Measurements from ENCODE around the gene TIMM13. TPM values are rescaled to one million over a fixed set of nuclear protein-coding genes. Genes with fewer than 3 reads are reported as not detected.

The TIMM13 gene
- total and polyA plus RNA-seq, 12 donors, result 54.2 to 116 (median 68.6) TPM

DNA sequence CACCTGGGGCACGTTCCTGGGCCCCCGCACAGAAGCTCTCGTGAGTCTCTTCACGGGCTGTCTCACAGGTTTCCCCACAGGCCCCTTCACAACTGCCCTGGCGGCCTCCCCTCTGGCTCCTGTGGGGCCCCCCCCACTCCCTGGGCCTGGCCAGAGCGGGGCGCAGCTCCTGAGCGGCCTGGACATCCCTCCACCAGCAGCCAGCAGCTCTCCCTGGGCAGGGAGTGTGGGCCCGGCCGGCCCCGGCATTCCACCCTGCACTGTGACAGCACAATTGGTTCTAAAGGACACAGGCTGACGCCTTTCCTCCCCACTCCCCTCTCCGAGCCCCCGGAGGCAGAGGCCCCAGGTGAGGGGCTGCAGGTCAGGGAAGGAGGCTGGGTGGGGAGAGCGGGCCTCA is 9.5 kb upstream of the TIMM13 start:
- no peak overlapping the region for H3K4me3 ChIP-seq
- DNase-seq, result no peak
- H3K36me3 ChIP-seq, result peaks cover 0 to 59% (median 24%) of the 10 kb centered on the region in 9 donors
- no peaks in the 10 kb centered on the region for H3K4me1 ChIP-seq
- no peak overlapping the region for H3K27ac ChIP-seq
- no peak for TF ChIP-seq CTCF (IDR thresholded peaks at IDR 0.05)
- H3K27me3 ChIP-seq, result no peaks in the 10 kb centered on the region
- intact Hi-C loops (cut with DNase I), result no loop called here
- H3K9me3 ChIP-seq, result no peaks in the 10 kb centered on the region
- WGBS, 2 donors, result 96 to 98% methylated on average over 15 of the region's 15 CpGs
- ATAC-seq, result no peak

DNA sequence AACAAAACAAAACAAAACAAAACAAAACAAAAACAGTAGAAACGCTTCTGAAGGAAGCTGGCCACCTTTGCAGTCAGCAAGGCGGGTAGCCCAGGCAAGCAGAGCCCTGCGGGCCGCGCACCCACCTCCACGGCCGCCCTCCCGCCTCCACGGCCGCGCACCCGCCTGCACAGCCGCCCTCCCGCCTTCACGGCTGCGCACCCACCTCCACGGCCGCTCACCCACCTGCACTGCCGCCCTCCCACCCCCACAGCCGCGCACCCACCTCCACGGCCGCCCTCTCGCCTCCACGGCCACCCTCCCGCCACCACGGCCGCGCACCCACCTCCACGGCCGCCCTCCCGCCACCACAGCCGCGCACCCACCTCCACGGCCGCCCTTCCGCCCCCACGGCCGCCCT is 9.0 kb upstream of the TIMM13 start:
- TF ChIP-seq CTCF (IDR thresholded peaks at IDR 0.05), result no peak
- WGBS, 2 donors, result 98 to 99% methylated on average over 21 to 39 of the region's 39 CpGs
- H3K4me1 ChIP-seq, result no peaks in the 10 kb centered on the region
- no peaks in the 10 kb centered on the region for H3K27me3 ChIP-seq
- no peak overlapping the region for H3K27ac ChIP-seq
- H3K9me3 ChIP-seq, result no peaks in the 10 kb centered on the region
- ATAC-seq, result no peak
- intact Hi-C loops (cut with DNase I), result no loop called here
- no peak overlapping the region for H3K4me3 ChIP-seq
- no peak for DNase-seq
- peaks cover 0 to 59% (median 27%) of the 10 kb centered on the region in 9 donors for H3K36me3 ChIP-seq

DNA sequence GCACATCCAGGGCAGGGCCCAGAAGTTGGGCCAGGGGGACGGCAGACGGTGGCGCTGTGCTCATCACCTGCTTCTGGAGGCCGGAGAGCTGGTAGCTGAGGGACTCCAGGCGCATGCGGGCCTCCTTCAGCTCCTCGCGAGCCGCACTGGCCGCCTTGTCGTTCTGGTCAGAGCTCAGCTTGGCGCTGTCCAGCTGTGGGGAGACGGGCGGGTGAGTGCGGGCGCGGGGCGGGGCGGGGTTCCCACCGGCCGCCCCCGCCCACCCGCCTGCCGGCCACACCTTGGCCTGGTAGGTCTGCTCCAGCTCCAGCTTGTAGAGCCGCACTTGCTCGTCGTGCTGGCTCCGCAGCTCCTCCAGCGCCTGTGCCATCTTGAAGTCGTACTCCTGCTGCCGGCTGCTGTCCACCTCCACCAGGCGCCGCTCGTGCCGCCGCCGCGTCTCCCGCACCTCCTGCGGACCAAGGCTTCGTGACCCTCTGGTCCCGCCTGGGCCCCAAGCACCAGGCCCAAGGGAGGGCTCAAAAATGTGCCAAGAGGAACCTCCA is 7.4 kb upstream of the TIMM13 start:
- ATAC-seq (no peak), DNase-seq (no peak)
- no peak overlapping the region for H3K4me3 ChIP-seq
- 96% methylated on average over 42 of the region's 42 CpGs for WGBS, 2 donors
- intact Hi-C loops (cut with DNase I), result no loop called here
- peaks cover 0 to 68% (median 35%) of the 10 kb centered on the region in 9 donors for H3K36me3 ChIP-seq
- TF ChIP-seq CTCF (IDR thresholded peaks at IDR 0.05), result no peak
- no peaks in the 10 kb centered on the region for H3K9me3 ChIP-seq
- no peak overlapping the region for H3K27ac ChIP-seq
- no peaks in the 10 kb centered on the region for H3K27me3 ChIP-seq
- H3K4me1 ChIP-seq, result no peaks in the 10 kb centered on the region

- ATAC-seq (no peak), DNase-seq (no peak)
- H3K4me1 ChIP-seq, result peaks cover 0 to 3% (median 0%) of the 10 kb centered on the region in 9 donors
- no peak overlapping the region for H3K27ac ChIP-seq
- peaks cover 0 to 68% (median 35%) of the 10 kb centered on the region in 9 donors for H3K36me3 ChIP-seq
- H3K4me3 ChIP-seq, result no peak overlapping the region
- no peak for TF ChIP-seq CTCF (IDR thresholded peaks at IDR 0.05)
- WGBS, 2 donors, result 95% methylated on average over 22 of the region's 22 CpGs
- intact Hi-C loops (cut with DNase I), result no loop called here
- no peaks in the 10 kb centered on the region for H3K27me3 ChIP-seq
- H3K9me3 ChIP-seq, result no peaks in the 10 kb centered on the region
Measured at GRCh38 chr19:2434267-2434666, 6.9 kb upstream of the TIMM13 start.

Measured in heart right ventricle (tissue), 16 donors.